Activated CD4-positive, alpha-beta T cell treated with anti-CD3 and anti-CD28 coated beads, Interleukin-2, amount 50 U/mL, for 4 hours (primary cell): ENCODE results near the gene TMEM121B.

Experiments used
- DNase-seq, 2 experiments: peaks; one replicate each; pipeline ENCODE4 v3.0.0-alpha.2; 2020

Gene TMEM121B

DNA sequence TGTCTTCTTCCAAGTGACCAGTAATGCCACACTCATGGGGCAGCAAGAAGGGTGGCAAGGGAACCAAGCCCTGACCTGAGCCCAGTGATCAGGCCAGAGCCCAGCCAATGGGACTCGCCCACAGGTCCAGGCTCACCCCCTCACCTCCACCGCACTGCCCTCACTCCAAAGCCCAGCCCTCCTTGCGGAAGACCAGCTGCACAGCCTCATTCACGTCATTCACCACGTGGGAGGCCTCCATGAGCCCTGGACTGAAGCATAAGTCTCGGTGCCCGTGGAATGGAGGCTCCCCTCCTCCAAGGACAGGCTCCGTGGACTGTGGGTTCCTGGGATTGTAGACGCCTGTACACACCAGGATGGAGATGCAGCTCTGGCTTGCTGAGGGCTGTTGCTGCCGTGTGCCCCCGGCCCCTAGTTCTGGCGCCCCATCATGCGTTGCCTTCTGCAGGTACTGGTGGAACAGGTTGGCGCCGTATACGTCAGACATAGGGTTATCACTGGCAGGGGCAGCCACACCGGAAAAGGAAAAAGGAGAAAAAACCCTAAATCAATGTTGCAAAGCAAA lies 16.8 kb upstream of the TMEM121B start:
- no peak for DNase-seq

DNA sequence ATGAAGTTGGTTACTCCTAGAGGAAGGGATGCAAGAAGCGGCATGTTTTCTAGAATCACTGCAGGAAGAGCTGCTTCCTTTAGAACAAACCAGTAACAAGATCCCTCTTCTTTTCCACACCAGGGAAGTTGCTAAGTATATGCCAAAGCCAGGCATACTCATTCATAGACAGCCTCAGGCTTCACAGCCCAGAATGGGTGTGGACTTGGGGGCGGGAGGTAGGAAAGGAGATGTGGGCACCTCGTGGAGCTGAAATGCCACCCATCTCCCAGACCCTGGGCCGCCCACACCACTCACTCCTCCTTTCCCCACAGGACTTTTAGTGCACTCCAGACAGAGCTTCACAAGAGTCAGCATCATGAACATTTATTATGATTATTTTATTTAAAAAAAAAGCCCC lies 16.0 kb upstream of the TMEM121B start:
- DNase-seq, result no peak

DNA sequence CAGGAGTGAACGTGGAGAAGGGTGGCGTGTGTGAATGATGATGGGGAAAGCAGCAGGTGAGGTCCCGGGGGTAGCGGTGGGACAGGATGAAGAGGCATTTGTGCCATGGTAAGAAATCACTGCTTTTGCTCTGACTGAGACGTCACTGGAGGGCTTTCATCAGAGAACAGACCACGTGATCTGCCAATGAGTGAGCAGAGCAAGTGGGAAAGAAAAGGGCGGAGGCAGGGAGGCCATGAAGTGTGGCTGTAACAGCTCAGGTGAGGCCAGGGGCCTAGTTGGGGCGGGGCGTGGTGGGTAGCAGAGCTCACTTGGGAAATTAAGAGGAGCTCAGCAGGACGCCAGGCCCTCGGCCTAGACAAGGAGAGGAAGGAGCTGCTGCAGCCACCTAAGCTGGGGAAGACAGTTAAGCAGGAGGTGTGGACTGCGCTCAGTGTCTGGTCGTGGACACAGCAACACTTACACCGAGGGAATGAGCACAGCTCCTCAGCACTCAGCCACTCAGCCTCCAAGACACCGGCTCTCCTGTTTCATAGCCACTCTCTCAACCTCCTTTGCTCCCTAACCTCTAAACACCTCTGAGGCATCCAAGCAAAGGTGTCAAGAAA lies 14.1 kb upstream of the TMEM121B start:
- no peak for DNase-seq

DNA sequence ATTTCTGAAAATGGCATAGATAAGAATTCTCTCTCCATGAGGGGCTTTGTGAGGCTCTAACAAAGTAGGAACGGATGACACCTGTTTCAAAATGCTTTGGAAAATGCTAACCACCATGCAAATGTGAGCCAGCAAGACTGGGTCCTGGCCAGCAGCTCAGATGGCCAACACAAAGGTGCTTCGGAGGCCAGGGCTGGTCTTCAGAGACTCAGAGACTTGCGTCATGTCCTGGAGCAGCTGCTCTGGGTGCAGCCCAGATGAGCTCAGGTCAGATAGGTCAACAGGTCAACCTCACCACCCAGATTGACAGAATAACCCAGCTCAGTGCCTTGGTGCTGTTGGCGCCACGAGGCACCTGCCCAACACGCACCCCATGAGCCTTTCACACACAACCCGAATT lies 12.0 kb upstream of the TMEM121B start:
- DNase-seq, result no peak

DNA sequence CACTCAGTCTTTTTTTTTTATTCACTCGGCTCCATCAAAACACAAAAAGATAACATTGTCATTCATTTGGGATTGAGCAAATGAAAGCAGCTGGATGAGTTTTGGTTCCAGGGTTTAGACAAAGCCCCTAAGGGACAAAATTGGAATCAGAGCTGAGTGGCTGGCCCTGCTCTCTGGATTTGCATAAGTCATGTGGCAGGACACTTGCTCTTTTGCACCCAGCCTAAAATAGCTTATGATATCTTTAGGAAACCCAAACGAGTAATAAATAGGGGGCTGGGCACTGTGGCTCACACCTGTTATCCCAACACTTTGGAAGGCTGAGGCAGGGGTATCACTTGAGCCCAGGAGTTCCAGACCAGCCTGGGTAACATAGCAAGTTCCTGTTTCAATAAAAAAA lies 11.0 kb upstream of the TMEM121B start:
- no peak for DNase-seq

DNA sequence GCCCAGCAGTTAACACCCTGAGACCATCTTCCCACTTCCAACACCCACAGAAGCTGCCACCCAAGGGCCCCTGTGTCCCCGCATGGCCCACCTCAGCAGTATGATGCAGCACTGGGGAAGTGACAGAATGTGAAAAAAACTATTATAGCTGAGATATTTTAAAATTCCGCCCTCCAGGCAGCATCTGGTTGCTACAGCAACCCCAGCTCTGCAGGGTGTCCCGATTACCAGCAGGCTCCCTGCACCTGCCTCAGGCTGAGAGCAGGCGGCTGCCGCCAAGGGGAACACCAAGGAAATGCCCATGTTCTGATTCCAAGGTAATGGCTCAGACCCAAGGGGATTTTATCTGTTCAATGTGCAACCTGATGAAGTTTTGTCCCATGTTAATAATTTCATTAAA lies 10.5 kb upstream of the TMEM121B start:
- no peak for DNase-seq

DNA sequence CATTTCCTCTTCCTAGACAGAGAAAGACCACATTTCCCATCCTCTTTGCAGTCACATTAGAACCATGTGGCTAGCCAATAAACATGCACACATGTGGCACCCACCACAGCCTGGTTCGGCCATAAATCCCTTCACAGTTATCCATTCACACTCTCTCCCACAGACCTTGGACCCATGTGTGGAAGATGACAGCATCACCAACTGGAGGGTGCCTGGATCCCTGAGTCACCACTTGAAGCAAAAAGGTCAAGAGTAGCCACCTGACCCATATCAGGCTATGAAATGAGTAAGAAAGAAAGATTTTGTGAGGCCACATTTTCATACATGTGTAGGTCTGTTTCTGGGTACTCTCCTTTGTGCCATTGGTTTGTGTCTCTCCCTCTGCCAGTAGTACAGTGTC lies 9.0 kb upstream of the TMEM121B start:
- no peak for DNase-seq

DNA sequence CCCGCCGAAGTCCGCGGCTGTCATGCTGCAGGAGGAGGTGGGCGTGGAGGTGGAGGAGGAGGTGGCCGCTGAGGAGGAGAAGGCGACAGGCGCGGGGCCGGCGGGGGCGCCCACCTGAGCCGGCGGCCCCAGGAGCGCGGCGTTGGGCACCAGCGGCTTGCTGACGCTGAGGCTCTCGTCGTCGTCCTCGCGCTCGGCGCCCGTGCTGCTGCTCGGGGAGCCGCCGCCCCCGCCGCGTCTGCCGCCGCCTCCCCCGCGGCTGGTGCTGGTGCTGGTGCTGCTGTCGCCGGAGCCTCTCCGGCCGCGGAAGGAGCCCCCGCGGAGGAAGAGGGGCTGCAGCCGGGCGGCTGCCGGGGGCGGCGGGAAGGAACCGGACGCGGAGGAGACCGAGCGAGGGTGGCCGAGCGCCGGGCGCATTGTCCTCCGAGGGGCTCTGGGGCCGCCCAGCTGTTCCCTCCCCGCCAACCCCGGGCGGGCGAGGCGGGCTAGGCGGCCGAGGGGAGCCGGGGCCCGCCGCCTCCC lies 388 bp downstream of the TMEM121B start:
- DNase-seq, result peak; percentile 31 to 40

DNA sequence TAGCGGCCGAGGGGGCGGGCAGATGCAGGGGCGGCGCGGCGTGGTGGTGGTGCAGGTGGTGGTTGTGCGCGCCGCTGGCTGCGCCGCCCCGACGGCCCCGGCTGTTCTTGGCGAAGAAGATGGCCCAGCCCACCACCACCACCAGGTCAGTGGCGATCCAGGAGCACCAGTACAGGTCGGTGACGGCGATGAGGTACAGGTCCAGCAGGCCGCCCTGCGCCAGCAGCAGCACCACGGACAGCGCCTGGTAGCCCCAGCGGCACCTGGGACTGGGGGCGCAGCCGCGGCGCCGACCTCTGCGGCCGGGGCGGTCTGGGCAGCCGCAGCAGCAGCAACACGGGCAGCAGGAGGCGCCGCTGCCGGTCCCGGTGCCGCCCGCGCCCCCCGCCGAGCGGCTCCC lies 879 bp downstream of the TMEM121B start:
- peak; percentile 40 to 45 for DNase-seq

DNA sequence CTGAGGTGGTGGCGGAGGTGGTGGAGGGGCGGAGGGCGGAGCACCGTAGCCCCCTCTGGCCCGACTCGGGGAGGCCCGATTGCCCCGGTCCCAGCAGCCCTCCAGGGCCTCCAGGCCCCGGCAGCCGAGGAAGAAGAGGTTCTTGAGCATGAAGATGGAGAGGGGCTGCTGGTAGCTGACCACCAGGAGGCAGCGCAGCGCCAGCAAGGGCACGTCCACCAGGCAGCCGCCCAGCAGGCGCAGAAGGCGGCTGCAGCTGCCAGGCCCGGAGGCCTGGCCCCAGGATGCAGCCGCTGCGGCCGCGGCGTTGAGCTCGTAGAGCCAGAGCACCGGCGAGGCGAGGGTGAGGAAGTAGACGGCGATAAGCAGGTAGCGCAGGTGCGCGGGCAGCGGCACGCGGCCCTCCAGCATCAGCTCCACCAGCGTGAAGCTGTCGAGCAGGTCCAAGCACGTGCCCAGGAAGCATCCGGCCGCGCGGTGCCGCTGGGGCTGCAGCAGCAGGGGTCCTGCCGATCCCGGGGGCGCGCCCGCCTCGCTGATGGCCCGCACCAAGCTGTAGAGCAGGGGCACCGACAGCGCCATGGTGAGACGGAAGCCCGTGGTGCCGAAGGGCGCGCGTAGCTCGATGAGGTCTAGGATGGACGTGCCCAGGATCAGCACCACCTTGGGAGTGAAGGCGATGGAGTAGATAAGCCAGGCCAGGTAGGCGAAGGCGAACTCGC lies 1.5 kb downstream of the TMEM121B start:
- no peak for DNase-seq

DNA sequence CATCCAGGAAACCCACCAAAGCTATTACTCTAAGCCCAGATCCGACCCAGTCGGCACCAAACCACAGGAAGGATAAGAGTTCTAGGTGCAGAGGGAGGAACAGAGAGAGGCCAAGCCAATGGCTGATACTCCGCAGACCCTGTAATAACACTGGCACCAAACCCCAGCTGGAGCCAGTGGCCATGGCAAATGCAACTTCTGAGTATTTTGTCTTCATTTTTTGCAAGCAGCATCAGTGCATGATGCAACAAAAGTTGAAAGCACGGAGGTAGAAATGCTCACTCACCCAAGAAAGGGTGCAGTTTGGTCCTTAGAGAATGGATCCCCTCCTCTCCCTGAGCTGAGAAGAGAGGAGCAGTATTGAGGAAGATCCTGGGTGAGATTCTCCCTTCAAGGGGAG lies 2.8 kb downstream of the TMEM121B start:
- DNase-seq, result no peak

DNA sequence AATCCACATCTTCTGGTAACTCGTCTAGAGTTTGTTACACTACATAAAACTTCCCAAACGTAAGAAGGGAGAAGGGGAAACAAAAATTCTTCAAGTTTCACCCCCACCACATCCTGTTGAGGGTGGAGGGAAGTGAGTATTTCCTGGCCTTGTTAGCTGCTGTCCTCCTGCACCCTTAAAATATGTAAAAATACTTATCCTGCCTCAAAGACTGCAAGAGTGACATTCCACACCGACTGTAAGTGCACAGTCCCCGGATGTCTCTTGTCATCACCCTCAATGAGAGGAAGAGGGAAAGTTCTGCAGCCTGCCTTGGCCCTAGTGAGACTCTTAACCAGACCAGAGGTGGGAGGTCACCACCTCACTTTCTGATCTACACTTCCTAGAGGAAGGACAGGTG lies 3.3 kb downstream of the TMEM121B start:
- DNase-seq, result no peak

DNA sequence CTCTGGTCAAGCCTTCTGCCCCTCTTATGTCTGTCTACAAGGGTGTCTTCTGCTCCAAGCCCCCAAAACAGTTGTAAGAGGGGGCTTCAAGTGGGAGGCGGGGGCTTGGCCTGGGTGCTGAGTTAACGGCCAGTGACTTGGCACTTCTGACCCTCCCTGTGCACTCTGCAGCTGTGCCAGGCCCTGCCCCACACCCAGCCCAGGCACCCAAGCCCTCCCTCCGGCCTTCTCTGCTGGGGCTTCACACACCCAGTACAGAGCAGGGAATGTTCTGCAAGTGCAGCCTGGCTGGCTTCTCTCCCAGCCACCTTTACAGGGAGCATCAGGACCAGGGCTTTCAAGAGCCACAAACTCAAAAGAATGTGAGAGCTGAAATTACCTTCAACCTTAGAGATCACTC lies 3.8 kb downstream of the TMEM121B start:
- no peak for DNase-seq

DNA sequence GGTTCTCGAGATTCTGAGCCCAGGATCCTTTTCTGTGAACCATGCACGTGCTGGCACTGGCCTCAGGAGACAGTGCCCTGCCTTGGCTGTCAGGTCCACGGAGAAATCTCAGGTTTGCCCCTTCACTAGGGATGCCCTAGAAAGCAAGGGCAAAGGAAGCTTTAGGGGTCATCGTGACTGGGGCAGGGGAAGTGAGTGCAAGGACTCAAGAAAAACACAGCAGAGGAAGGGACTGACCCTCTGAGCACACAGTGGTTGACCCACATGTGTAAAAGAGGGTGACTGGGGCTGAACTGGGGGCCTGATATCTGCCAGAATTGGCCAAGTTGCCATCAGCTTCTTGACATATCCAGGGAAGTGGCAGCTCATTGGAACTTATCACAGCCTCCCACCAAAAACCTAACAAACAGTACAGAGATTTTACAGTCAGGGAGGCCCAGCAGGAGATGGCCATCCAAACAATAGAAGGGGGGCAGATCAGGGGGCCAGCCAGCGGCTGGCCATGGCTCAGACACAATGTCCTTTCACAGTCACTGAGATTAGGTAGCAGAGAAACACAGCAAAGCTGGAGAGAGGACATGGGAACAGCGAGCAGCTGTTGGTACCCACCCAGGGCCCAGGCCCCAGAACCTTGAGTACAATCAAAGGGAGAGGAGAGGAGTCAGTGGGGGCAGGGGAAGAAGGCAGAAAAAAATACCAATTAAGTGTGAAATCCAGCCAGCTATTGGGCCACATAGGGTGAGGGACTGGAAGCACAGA lies 4.4 kb downstream of the TMEM121B start:
- no peak for DNase-seq

DNA sequence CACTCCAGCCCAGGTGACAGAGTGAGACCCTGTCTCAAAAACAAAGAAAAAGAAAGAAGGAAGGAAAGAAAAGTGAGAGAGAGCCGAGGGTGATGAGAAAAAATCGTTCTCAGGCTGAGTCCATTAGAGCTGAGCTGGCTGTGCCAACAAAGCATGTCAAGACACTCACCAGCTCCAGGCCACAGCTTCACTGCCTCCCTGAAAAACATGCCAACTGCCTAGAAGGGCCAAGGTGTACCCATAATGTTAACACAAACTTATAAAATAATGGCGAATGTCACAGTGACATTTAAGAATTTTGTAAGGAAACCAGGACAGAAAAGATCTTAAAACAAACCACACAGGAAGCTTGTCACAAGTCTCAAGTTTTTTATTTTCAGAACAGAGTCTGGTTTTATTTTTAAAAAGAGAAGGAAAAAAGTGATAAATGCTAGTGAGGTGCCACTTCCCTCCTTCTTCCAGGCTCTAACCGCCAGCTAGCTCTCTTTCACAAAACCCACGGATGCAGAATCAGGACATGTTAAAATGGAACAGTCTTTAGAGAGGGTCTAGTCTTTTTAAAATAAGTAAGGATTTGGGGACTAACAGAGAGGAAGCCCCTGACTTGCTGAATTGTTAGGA lies 5.1 kb downstream of the TMEM121B start:
- DNase-seq, result no peak

DNA sequence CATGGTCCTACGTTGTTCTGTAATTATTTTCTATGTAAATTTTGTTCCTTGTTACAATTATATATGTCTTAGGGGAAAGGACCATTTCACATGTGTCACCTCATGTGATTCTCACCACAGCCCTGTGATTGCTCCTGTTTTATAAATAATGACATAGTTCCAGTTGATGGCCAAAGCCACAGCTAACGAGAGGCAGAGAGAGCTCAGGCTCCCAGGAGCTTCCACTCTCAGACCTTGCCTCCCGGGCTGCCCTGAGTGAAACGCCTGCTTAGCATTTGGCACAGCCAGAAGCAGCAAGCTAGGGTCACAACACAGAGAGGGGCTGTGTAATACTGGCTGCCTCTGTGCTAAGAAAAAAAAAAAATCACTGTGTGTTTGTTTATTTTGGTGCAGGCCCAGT lies 5.9 kb downstream of the TMEM121B start:
- no peak for DNase-seq

DNA sequence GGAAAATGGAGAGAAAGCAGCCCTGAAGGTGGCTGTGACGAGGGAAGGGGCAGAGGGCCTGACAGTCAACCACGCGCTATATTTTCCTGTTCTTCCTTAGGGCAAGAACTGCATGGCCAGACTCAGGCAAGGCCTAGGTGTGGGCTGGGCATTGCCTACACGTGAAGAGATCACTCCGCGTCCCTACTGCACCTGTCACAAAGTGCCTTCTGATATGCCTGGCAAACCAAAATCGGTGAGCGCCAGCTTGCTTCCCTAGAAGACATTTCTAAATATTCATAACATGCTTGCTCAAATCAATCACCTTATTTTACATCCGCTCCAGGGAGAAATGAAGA lies 6.3 kb downstream of the TMEM121B start:
- no peak for DNase-seq

DNA sequence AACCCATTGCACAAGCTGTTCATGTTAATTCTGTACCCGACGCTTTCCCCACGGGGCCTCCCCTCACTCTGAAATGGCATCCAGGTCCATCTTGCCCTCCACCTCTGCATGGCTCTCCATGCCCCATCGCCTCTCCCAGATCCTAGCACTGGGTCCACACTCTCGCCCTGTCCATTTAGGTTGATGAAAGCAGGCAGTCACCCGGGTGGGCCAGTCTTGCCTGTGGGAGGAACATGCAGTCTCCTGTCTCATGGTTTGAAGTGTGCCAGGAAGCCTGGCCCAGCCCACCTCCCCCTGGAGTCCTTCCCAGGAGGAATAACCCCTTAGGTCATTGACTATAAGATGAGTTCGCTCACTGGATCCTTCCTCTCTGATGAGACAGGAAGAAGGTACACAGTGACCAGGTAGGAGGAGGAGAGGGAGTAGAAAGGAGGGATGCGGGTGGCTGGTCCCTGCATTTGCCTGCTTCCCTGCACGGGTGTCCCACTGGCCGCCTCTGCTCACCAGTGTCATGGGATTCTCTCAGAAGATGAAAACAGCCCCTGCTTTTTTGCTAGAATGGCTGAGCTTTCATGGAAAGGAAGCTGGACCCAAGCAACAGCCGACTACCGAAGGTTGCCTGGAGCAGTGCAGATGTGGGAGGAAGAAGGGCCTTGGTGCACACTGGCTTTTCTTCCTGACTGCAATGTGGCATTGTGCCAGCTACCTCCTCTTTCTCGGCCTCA lies 6.8 kb downstream of the TMEM121B start:
- DNase-seq, result no peak

DNA sequence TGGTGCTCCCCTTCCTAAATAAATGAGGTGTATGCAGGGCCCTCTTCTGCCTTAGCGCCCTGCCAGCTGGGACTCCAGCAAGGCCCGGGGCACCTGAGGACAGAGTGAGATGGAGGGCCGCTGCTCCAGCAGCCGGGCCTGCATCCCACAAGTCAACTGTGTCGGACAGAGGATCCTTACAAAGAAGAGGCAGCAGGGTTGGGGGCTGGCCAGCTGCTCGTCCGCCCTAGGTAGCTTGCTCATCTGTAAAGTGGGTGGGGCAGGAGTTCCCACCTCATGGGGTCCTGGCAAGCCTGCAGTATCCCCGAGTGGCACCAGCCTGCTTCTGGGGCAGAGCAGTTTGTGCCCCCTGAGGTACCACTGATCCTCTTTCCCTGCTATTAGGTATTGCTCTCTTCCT lies 7.6 kb downstream of the TMEM121B start:
- no peak for DNase-seq

DNA sequence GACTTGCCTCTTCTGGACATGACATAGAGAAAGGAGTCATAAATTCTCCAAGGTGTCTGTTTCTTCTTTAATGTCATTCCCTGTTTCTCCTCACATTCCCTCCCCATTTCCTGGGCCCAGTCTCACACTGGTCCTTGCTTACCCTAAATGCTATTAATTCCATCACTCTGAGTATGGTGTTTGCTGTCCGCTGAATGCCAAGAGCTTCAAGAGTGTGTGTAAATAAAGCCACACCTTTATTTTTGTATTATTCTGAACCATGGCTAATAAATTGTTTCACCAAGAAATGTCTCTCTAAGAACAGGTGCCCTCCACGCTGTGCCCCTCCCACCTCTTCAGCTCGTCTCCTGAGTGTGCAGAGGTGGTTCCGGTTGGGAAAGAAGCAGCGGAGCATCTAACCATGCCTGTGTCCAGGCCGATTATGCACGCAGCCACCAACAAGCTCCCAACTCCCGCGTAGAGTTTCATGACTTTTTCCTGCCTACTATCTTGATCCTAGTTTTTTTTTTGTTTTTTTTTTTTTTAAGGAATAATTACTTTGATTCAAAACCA lies 8.6 kb downstream of the TMEM121B start:
- DNase-seq, result no peak

DNA sequence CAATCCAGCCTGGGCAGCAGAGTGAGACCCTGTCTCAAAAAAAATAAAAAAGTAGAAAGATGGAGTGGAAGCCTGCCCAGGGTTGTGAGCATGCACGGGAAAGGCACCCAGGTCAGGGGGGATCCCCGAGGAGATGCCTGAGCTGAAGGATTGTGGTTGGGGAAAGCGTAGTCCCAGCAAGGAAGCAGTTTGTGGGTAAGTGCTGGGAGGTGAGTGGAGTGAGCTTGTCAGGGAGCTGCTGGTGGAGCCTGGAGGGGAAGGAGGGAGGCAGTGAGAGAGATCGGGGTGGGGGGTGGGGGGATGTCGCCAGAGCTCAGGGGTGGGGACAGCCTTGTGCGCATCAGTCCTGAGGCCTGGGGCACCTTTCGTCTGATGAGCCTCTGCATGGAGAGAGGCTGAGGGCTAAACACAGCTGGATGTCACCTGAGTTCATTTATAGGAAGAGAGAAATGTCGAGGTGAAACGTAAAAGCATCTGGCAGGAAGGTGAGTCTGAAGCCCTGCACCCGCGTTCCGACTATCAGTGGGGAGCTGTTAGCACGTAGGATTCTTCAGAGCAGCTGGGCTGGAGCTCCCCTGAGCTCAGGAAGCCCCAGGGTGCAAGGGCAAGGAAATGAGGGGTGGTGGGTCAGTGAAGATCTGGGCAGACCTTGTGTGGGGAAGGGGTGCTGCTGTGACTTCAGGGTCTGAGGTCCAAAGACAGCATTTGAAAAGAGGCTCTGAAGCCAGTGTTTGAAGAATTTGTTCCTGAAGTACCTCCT lies 10.2 kb downstream of the TMEM121B start:
- no peak for DNase-seq

DNA sequence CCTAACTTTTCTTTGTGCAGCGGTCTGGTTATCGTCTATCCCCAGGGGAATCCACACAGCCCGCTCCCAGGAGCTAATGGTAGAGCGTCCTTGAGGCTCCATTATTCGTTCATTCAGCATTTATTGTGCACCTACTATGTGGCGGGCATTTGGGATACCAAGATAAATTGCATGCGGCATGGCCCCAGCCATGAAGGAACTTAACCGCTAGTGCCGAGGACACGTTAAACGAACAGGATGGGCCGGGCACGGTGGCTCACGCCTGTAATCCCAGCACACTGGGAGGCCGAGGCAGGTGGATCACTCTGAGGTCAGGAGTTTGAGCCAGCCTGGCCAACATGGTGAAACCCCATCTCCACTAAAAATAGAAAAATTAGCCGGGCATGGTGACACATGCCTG lies 11.2 kb downstream of the TMEM121B start:
- no peak for DNase-seq
